ENCODE data around the gene C14orf132.

- no peak for TF ChIP-seq CTCF (conservative IDR thresholded peaks at IDR 0.05; ENCODE audit: low read length)
- no peak for TF ChIP-seq EZH2phosphoT487 (IDR thresholded peaks at IDR 0.05; ENCODE audit: borderline replicate concordance)
These were observed 55.5 kb downstream of the C14orf132 start for GRCh38 chr14:96094656-96095055.
